Prostate gland (tissue), 2 donors: ENCODE results near the gene ZNF844. TPM values are rescaled to one million over a fixed set of nuclear protein-coding genes. Genes with fewer than 3 reads are reported as not detected.

Source experiments
- DNase-seq: peaks from one replicate; pipeline ENCODE4 v3.0.0-alpha.2; 2019; ENCODE audit warnings: low spot score
- H3K27ac ChIP-seq, 2 donors: fragments of 200-600 bp; sonication (generic); 2 replicates each; pipeline ENCODE4 v1.5.1; 2017 to 2019
- H3K27me3 ChIP-seq: fragments of 200-600 bp; sonication (generic); replicated peaks from 2 replicates; pipeline ENCODE4 v1.5.1; 2019; ENCODE audit not compliant: insufficient read depth
- H3K36me3 ChIP-seq, 2 donors: fragments of 200-600 bp; sonication (generic); 1 replicate in 1 of 2; 2 replicates in 1 of 2; pipeline versions ENCODE4 v1.5.1 to v1.8.1; 2017 to 2019
- H3K4me1 ChIP-seq: fragments of 200-600 bp; sonication (generic); replicated peaks from 2 replicates; pipeline ENCODE4 v1.5.1; 2019
- H3K4me3 ChIP-seq, 2 donors: fragments of 200-600 bp; sonication (generic); 2 replicates each; pipeline ENCODE4 v1.5.1; 2017 to 2019
- H3K9me3 ChIP-seq: fragments of 200-600 bp; sonication (generic); 2 replicates; pipeline ENCODE4 v1.5.1; 2017
- CTCF ChIP-seq, 4 experiments: fragments of 200-600 bp in 2 of 4; fragments of 450-650 bp in 2 of 4; sonication (generic) in 2 of 4; IDR thresholded peaks; 1 replicate in 3 of 4; 2 replicates in 1 of 4; pipeline ENCODE4 v1.5.1; 2016 to 2019; ENCODE audit warnings: antibody characterized with exemption in 4 of 4, mild to moderate bottlenecking in 2 of 4, moderate library complexity in 2 of 4
- POLR2A ChIP-seq: fragments of 450-650 bp; IDR thresholded peaks from one replicate; pipeline ENCODE4 v1.6.1; 2016; ENCODE audit warnings: antibody characterized with exemption, mild to moderate bottlenecking
- POLR2AphosphoS5 ChIP-seq: sonication (generic); formaldehyde crosslinking; IDR thresholded peaks from one replicate; pipeline ENCODE4 v1.6.1; 2017; ENCODE audit warnings: antibody characterized with exemption
- WGBS: methylation state at CpG from one replicate; pipeline ENCODE4 v1.1.5; 2018; 5-methylcytosine and 5-hydroxymethylcytosine counted together
- intact Hi-C: fragments of 100-400 bp; cut with DNase I; formaldehyde crosslinking; loops from one replicate; pipeline ENCODE4 v1.14.2; 2022
- total RNA-seq, 2 donors: library from RNA; depleted of rRNA; stranded (reverse); fragments of >200 nt; gene quantifications; one replicate each; pipeline ENCODE4 v1.1.0, GENCODE V29; 2016

Gene ZNF844
- total RNA-seq, 2 donors from 2014 or later: 13.4 to 16.2 TPM

- no peaks in the 10 kb centered on the region for H3K36me3 ChIP-seq
- 46% methylated on average over 2 of the region's 2 CpGs for WGBS
- intact Hi-C loops: no loop called here
- DNase-seq: no peak
- H3K9me3 ChIP-seq: no peaks in the 10 kb centered on the region
- no peaks in the 10 kb centered on the region for H3K27me3 ChIP-seq
- TF ChIP-seq POLR2A: no peak
- TF ChIP-seq POLR2AphosphoS5: no peak
- TF ChIP-seq CTCF (IDR thresholded peaks at IDR 0.05): no peak
- no peaks in the 10 kb centered on the region for H3K4me1 ChIP-seq
- no peak overlapping the region for H3K27ac ChIP-seq
- no peak overlapping the region for H3K4me3 ChIP-seq
Observed at GRCh38 chr19:12111176-12111575, 46.6 kb downstream of the ZNF844 start.

GRCh38 chr19:12111943-12112637 lies 47.6 kb downstream of the ZNF844 start:
- TF ChIP-seq POLR2AphosphoS5: no peak
- TF ChIP-seq CTCF (IDR thresholded peaks at IDR 0.05): no peak
- TF ChIP-seq POLR2A: no peak
- Histone ChIP-seq H3K27me3 (no peaks in the 10 kb centered on the region), H3K4me1 (no peaks in the 10 kb centered on the region), H3K9me3 (no peaks in the 10 kb centered on the region), H3K36me3 (no peaks in the 10 kb centered on the region), H3K4me3 (no peak overlapping the region), H3K27ac (no peak overlapping the region)
- no peak for DNase-seq
- intact Hi-C loops: no loop called here
- 92% methylated on average over 8 of the region's 8 CpGs for WGBS

- Histone ChIP-seq H3K9me3 (no peaks in the 10 kb centered on the region), H3K36me3 (no peaks in the 10 kb centered on the region), H3K27ac (no peak overlapping the region), H3K27me3 (no peaks in the 10 kb centered on the region), H3K4me1 (no peaks in the 10 kb centered on the region), H3K4me3 (no peak overlapping the region)
- 95% methylated on average over 8 of the region's 8 CpGs for WGBS
- TF ChIP-seq POLR2A (no peak), POLR2AphosphoS5 (no peak), CTCF (IDR thresholded peaks at IDR 0.05) (no peak)
- no peak for DNase-seq
- intact Hi-C loops: no loop called here
Observed at GRCh38 chr19:12112701-12113100, 48.2 kb downstream of the ZNF844 start.

GRCh38 chr19:12113121-12113520 lies 48.6 kb downstream of the ZNF844 start:
- intact Hi-C loops: no loop called here

More at GRCh38 chr19:12113121-12113520, 48.6 kb downstream of the ZNF844 start:
- WGBS: 89% methylated on average over 5 of the region's 5 CpGs
- no peak for TF ChIP-seq POLR2AphosphoS5
- TF ChIP-seq POLR2A: no peak
- no peak for TF ChIP-seq CTCF (IDR thresholded peaks at IDR 0.05)
- no peak for DNase-seq
- no peaks in the 10 kb centered on the region for H3K27me3 ChIP-seq
- no peak overlapping the region for H3K27ac ChIP-seq
- no peaks in the 10 kb centered on the region for H3K9me3 ChIP-seq
- no peak overlapping the region for H3K4me3 ChIP-seq
- no peaks in the 10 kb centered on the region for H3K4me1 ChIP-seq
- no peaks in the 10 kb centered on the region for H3K36me3 ChIP-seq
